NT2/D1 (cell line): ENCODE measurements around the gene TGOLN2.

Source experiments
- DNase-seq: peaks from one replicate; pipeline ENCODE4 v3.0.0-alpha.2; 2011; ENCODE audit warnings: low read depth, low spot score
- H3K27me3 ChIP-seq: 2 replicates; pipeline ENCODE4 v1.6.0; 2011; ENCODE audit warnings: mild to moderate bottlenecking; ENCODE audit not compliant: insufficient read length, insufficient read depth
- H3K36me3 ChIP-seq: 2 replicates; pipeline ENCODE4 v1.6.1; 2011; ENCODE audit warnings: mild to moderate bottlenecking, low read length, mixed read lengths; ENCODE audit not compliant: insufficient read depth, insufficient read length
- H3K4me1 ChIP-seq: 2 replicates; pipeline ENCODE4 v1.5.1; 2011; ENCODE audit not compliant: insufficient read depth, insufficient read length
- H3K4me3 ChIP-seq: 2 replicates; pipeline ENCODE4 v1.5.1; 2011; ENCODE audit warnings: low read depth; ENCODE audit not compliant: insufficient read length
- H3K9ac ChIP-seq: 2 replicates; pipeline ENCODE4 v1.6.0; 2011; ENCODE audit warnings: low read depth; ENCODE audit not compliant: insufficient read length
- H3K9me3 ChIP-seq: 2 replicates; pipeline ENCODE4 v1.5.1; 2011; ENCODE audit warnings: mild to moderate bottlenecking, low read length; ENCODE audit not compliant: insufficient read depth
- SUZ12 ChIP-seq: IDR thresholded peaks from 2 replicates; pipeline ENCODE4 v1.6.1; 2011; ENCODE audit not compliant: insufficient read length, insufficient read depth; ENCODE audit errors: extremely low read depth
- YY1 ChIP-seq: IDR thresholded peaks from 2 replicates; pipeline ENCODE4 v1.6.1; 2011; ENCODE audit not compliant: insufficient read length, insufficient read depth
- ZNF274 ChIP-seq: IDR thresholded peaks from 2 replicates; pipeline ENCODE4 v1.6.1; 2011; ENCODE audit warnings: mild to moderate bottlenecking, low read depth, low read length

Gene TGOLN2

GRCh38 chr2:85357736-85358135, 29.9 kb upstream of the TGOLN2 start:
- peaks cover 28% of the 10 kb centered on the region for H3K36me3 ChIP-seq
- H3K27me3 ChIP-seq: no peaks in the 10 kb centered on the region
- TF ChIP-seq YY1: no peak
- no peaks in the 10 kb centered on the region for H3K4me1 ChIP-seq
- no peak overlapping the region for H3K4me3 ChIP-seq
- DNase-seq: no peak
- H3K9ac ChIP-seq: no peak overlapping the region
- no peaks in the 10 kb centered on the region for H3K9me3 ChIP-seq

DNA sequence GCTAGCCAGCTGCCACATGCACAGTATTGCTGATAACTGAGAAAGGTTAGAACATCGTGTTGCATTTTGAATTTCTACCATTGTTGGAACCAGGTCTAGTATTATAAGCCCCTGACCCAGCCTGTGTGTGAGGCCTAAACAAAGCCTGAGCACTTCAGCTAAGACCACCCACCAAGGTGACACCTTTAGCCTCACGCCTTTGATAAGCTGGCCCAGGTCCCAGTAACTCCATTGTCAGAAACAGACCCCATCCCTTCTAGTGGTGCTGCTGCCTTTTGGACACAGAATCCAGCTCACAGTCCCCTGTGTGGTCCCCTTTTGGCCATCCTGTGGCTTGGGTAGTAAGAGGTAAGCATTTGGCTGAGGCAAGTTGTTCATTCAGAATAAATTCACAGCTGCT, 28.4 kb upstream of the TGOLN2 start:
- peaks cover 27% of the 10 kb centered on the region for H3K36me3 ChIP-seq
- no peak overlapping the region for H3K4me3 ChIP-seq
- no peaks in the 10 kb centered on the region for H3K9me3 ChIP-seq
- no peak for DNase-seq
- H3K27me3 ChIP-seq: no peaks in the 10 kb centered on the region
- no peak overlapping the region for H3K9ac ChIP-seq
- no peaks in the 10 kb centered on the region for H3K4me1 ChIP-seq
- TF ChIP-seq ZNF274 (no peak), SUZ12 (no peak), YY1 (no peak)

GRCh38 chr2:85355521-85355920, 27.7 kb upstream of the TGOLN2 start:
- DNase-seq: no peak
- Histone ChIP-seq H3K36me3 (peaks cover 34% of the 10 kb centered on the region), H3K27me3 (no peaks in the 10 kb centered on the region), H3K4me1 (no peaks in the 10 kb centered on the region), H3K4me3 (peak overlapping the region; percentile 94), H3K9ac (no peak overlapping the region), H3K9me3 (no peaks in the 10 kb centered on the region)
- TF ChIP-seq SUZ12 (no peak), YY1 (no peak), ZNF274 (no peak)

DNA sequence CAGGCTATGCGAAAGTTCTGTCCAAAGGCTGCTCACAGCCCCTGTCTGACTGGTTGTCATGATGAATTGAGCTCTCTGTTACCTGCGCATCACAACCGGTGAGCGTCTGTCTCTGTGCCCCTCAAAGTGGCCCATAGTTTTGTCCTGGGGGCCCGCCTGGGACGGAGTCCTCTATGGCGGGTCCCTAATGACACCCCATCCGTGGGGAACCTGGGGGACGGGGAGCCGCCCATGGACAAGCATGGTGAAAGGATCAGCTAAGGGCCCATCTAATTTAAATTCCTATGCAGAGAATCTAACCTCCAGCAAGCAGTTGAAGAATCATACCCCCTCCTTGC, 27.3 kb upstream of the TGOLN2 start:
- TF ChIP-seq ZNF274: no peak
- peak overlapping the region; percentile 97 for H3K9ac ChIP-seq
- peaks cover 39% of the 10 kb centered on the region for H3K36me3 ChIP-seq
- H3K4me3 ChIP-seq: peak overlapping the region; percentile 94
- H3K27me3 ChIP-seq: no peaks in the 10 kb centered on the region
- no peaks in the 10 kb centered on the region for H3K9me3 ChIP-seq
- no peak for DNase-seq
- H3K4me1 ChIP-seq: no peaks in the 10 kb centered on the region

DNA sequence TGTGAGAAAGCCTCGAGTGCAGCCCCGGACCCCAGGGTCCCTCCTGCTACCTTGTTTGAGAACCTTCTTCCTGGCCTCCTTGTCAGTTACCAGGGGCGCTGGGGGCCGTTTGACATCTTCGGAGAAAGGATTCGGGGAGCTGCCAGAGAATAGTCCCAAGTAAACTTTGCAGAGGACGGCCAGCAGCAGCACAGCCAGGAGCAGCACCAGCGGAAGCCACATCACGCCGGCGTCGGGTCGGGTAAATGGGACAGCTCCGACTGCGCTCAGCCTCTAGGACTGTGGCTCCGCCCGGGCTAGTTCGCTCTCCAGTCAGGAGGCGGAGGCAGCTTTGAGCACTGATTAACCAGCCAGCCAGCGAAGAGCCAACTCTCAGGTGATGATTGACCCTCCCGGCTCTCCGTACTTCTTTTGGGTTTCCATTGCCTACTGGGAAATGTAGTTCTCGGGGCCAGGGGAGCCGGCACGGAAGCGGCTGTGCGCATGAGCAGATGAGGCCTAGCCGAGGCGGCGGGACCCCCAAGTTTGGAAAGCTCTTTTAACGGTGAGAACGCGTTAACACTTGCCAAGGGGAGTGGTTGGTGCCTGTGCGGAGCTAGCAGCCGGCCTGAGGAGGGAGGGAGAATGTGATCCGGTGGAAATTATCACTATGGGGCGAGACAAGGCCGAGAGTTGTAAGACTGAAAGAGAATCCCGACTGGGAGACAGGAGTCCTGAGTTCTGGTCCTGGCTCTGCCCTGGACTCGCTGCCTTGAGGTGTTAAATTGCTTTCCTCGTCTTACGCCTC, 26.7 kb upstream of the TGOLN2 start, which contains the start of the genes ELMOD3 and RETSAT:
Gene ELMOD3 (plus strand): TSS at position 484 of the 787 bp plus-strand sequence. CDS start 2,430 bp downstream, outside the sequence.
Gene RETSAT (minus strand): TSS at position 243 of the 787 bp plus-strand sequence. CDS start 21 bp downstream, at position 222.
- TF ChIP-seq YY1: no peak
- TF ChIP-seq ZNF274: no peak
- peaks cover 44% of the 10 kb centered on the region for H3K36me3 ChIP-seq

GRCh38 chr2:85353876-85354285, 26.1 kb upstream of the TGOLN2 start:
- Histone ChIP-seq H3K4me3 (peak overlapping the region; percentile 94), H3K9me3 (no peaks in the 10 kb centered on the region), H3K9ac (peak overlapping the region; percentile 83), H3K27me3 (no peaks in the 10 kb centered on the region), H3K4me1 (no peaks in the 10 kb centered on the region), H3K36me3 (peaks cover 50% of the 10 kb centered on the region)
- TF ChIP-seq SUZ12: no peak
- no peak for TF ChIP-seq ZNF274
- no peak for TF ChIP-seq YY1
- DNase-seq: no peak

More for the DNA sequence above, 26.7 kb upstream of the TGOLN2 start, which contains the start of the genes ELMOD3 and RETSAT:
- H3K4me3 ChIP-seq: peak within 1 kb of the TSS; percentile 94
- no peaks in the 10 kb centered on the region for H3K4me1 ChIP-seq
- no peaks in the 10 kb centered on the region for H3K9me3 ChIP-seq
- DNase-seq: peak; percentile 99
- no peaks in the 10 kb centered on the region for H3K27me3 ChIP-seq
- H3K9ac ChIP-seq: peak within 1 kb of the TSS; percentile 97

- Histone ChIP-seq H3K4me1 (no peaks in the 10 kb centered on the region), H3K4me3 (no peak overlapping the region), H3K27me3 (no peaks in the 10 kb centered on the region), H3K36me3 (peaks cover 59% of the 10 kb centered on the region), H3K9ac (no peak overlapping the region), H3K9me3 (no peaks in the 10 kb centered on the region)
- TF ChIP-seq SUZ12: no peak
- TF ChIP-seq YY1: no peak
- DNase-seq: no peak
These were observed 19.8 kb upstream of the TGOLN2 start for GRCh38 chr2:85347599-85347998.
